T-helper 2 cell (primary cell): ENCODE data around the gene LIF.
"Not testable (repeated sequence)": the region's sequence is repeated elsewhere in the genome, so short reads cannot be mapped to it uniquely, and the experiment has no call there.

Experiments used
- DNase-seq, 5 experiments: peaks; one replicate each; pipeline versions ENCODE4 v3.0.0 to v3.0.0-alpha.2; 2012 to 2022

The LIF gene

DNA sequence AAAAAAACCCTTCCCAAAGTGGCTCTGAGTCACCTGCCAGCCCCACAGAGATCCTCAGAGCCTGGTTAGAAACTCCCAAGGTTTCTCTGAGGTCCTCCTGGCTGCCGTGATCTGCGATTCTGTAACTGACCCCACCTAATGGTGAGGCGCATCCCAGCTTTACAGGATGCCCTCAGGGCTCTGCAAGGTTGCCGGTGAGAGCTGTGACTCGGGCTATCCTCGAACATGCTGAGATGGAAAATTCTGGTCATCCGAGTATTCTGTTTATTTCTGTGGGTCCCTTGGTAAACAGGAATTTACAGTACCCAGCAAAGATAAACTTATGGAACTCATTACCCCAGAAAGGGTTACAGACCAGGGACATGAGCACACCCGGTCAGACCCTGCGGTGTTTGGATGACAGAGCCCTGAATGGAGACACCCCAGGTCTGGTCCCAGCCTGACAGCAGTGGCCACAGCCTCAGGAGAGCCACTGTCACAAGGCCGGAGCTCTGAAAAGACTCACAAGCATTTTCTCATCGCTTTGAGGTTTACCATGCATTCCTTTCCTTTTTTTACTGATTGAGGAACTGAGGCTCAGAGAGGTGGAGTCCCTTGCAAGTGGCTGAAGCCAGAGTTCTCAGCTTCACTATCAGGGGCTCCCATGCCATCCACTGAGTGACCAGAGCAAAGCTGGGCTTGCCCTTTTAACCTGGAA is 22.2 kb downstream of the LIF start:
- DNase-seq = no peak

DNA sequence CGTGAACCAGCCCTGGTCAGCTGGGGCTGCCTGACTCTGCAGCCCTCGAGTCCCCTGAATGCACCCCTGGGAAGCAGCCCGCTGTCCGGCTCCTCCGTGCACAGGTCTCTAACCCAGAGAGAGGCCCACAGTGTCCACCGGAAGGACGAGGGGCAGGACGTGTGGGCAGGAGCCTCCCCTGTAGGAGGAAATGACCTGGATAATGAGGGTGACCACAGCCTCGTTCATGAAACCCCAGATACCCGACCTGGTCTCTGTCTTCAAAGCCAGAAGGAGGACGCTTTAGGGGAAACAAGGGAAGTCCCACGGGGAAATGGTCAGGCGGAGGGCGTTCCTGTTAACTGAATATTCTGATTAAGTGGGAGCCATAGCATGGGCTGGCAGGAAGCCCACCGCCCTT is 23.3 kb downstream of the LIF start:
- no peak for DNase-seq

DNA sequence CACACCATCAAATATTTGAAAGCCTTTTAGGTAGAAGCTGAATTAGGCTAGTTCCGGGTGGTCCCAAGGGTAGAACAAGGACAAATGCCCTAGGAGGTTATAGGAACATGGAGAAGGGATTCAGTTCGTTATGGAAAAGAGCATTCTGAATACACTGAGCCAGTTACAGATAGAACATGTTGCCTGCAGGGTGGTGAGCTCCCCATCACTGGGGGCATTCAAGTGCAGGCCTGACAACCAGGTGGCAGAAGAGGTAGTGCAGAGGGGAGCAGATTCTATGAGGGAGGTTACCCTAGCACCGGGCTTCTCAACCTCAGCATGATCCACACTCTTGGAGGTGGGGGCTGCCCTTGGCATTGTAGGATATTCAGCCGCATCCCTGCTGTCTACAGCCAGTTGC is 24.2 kb downstream of the LIF start:
- no peak for DNase-seq

DNA sequence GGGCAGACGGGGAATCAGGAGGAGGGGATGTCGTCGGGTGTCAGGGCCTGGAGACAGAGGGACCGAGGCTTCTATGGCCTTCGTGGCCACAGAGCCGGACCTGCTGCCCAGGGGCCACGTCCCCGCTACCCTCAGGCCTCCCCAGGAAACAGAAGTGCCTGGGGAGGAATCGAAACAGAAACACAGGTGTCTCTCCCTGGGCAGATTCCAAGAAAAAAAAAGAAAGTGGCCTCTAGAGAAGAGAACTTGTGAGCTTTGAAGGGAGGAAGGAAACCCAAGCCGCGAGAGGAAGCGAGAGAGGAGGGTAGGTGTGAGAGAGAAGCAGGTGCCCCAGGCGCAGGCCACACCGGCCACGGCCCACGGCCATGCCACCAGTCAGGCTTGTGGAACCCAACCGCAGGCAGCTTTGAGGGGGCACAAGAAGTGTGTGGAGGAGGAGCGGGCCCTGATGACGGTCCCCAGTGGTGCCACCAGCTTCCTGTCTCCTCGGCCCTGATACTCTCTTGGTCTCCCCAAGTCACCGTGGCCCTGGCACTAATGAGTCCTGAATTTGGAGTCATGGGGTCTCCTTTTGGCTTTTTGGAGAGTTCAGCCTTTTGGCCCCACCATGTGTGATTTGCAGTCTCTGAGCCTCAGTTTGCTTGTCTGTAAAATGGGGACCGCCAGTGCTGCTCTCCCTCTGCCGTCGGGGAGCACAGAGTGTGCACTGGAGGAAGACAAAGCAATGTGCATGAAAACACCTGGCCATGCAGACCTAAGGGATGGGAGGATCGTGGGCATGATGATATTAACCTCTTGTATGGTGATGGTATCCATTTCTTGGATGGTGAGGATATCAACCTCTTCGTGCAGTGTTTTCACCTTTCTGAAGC is 25.2 kb downstream of the LIF start:
- peak in 3 of 5 experiments; percentile 24 to 87 (median 75) for DNase-seq

DNA sequence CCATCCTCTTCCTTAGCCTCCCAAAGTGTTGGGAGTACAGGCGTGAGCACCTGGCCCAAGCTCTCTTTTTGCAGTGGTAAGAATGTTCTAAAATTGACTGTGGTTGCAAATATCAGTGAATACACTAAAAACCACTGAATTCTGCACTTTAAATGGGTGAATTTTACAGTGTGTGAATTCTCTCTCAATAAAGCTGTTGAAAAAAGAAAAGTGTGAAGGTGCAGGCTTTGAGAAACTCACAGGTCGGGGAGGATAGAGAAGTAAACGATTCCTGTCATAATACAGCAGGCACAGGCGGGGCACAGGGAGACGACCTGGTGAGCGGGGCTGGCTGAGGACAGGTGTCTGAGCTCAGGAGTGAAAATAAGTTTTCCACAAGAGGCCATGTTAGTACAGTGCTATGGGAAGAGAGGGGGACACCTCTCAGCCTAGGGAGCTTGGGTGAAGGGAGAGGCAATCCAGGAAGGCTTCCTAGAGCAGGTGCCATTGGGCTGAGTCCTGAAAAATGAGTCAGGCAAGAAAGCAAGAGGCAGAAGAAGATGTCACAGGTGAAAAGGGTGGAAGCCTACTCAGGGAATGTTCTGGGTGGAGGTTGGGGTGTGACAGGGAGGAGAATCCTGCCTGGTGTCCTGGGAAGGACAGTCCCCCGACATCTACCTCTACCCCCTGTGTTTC is 26.1 kb downstream of the LIF start:
- no peak for DNase-seq

DNA sequence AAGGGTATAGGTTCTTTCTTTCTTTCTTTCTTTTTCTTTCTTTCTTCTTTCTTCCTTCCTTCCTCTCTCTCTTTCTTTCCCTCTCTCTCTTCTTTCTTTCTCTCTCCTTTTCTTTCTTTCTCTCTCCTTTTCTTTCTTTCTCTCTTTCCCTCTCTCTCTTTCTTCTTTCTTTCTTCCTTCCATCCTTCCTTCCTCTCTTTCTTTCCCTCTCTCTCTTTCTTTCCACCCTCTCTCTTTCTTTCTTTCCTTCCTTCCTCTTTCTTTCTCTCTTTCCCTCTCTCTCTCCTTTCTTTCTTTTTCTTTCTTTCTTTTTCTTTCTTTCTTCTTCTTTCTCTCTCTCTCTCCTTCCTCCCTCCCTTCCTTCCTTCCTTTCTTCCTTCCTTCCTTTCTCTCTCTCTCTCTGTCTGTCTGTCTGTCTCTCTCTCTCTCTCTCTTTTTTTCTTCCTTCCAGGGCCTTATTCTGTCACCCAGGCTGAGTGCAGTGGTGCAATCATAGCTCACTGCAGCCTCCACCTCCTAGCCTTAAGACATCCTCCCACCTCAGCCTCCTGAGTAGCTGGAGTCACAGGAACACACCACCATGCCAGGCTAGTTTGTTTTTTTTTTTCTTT is 26.8 kb downstream of the LIF start:
- DNase-seq = no peak

DNA sequence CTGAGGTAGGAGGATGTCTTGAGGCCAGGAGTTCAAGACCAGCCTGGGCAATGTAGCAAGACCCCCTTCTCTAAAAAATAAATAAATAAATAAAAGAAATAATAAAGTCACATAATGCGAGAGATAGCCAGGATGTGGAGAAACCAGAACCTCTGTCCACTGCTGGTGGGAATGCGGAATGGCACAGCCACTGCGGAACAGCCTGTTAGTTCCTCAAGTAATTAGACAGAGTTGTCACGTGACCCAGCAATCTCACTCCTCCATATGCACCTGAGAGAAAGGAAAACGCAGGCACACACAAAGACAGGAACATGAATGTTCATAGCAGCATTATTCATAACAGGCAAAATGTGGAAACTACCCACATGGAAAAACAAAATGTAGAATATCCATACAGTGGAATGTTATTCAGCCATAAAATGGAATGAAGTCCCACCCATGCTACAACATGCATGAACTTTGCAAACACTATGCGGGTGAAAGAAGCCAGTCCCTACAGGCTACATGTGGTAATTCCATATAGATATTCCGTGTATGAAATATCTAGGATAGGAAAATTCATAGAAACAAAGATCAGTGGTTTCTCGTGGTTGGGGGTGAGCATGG is 27.4 kb downstream of the LIF start:
- DNase-seq = no peak

DNA sequence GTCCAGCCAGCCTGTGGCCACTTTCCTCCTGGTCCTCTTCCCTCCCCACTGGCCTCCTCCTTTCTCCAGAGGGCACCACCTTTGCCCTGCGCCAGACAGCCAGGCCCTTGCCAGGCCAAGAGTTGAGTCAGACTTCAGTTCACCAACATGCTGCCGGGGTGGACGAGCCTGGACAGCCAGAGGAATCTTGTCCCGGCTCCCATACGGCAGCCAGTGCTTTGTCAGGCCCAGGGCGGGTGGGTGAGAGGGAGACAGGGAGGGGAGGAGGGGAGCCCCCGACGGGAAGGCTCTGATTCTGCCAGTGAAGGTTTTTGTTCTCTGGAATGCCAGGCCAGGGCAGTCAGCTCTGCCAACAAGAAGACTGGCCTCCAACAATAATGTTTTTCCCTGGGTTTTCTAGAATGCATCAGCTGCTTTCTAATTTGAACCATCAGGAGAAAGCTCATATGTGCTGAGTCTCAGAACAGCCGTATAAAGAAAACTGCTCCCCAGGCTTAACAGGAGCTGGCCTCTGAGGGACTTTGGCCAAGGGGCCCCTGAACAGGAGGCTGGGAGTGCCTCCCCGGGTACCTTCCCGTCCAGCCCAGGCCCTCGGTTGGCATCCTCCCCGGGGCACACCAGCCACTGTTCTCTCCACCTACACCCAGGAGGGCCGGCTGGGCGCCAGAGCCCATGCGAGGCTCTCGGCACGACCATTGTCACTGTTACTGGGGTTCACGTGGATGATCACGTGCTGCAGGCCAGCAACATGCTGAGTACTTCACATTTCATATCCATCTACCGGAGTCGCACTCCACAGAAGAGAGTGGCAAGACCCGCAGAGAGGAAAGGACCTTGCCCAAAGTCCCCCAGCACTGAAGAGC is 28.6 kb downstream of the LIF start:
- DNase-seq = no peak

DNA sequence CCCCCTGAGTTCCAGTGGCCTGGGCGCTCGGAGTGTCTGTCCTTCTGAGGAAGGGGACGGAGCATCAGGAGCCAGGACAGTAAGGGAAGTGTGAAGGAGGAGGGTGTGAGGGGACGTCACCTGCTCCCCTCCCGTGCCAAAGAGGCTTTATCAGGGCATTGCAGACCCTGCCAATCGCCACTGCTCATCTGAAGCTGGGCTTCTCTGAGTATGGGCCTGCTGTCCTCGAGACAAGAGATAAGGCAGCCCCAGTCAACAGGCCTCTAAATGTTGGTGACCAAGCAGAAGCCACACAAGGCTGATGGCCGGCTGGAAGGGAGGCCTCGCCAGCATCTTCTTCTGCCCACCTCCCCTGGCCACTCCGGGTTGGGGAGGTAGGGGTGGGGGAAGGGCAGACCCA is 29.8 kb downstream of the LIF start:
- no peak for DNase-seq

DNA sequence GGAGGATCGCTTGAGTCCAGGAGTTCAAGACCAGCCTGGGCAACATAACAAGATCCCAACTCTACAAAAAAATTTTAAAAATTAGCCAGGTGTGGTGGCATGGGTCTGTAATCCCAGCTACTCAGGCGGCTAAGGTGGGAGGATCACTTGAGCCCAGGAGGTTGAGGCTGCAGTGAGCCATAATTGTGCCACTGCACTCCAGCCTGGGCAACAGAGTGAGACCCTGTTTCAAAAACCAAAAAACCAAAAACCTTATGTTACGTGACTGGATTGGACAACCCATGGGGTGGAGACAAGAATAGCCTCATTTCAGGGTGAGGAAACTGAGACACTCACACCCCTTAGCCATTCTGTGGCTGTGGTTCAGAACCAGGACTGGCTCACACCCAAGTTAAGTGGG is 30.3 kb downstream of the LIF start:
- not testable (repeated sequence) for DNase-seq

DNA sequence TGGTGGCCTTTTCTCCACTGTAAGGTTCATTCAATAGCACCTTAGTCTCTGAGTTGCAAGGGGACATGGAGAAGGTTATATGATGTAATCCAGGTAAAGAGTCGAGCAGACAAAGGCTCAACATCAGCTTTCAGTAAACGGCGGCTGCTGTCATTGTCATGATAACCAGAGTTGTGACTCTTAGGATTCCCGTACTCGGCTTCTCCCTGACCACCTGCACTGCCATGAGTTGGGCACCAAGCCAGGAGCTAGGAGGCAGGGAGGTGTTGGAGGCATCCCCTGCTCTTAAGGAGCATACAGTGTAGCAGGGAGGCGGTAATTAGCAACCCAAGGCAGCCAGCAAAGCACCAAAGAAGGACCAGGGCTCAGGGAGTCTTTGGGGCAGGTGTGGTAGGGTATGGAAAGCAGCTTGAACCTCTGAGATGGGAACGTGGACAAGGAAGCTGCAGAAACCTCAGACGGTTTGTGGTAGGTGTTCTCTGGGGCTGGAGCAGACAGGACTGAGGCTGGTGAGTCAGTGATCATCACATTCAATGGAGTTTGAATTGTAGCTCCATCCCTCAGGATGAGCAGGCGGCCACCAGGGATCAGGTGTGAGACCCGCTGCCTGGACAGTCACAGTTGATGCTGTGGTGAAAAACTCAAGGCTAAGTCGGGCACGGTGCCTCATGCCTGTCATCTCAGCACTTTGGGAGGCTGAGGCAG is 31.7 kb downstream of the LIF start:
- no peak for DNase-seq

DNA sequence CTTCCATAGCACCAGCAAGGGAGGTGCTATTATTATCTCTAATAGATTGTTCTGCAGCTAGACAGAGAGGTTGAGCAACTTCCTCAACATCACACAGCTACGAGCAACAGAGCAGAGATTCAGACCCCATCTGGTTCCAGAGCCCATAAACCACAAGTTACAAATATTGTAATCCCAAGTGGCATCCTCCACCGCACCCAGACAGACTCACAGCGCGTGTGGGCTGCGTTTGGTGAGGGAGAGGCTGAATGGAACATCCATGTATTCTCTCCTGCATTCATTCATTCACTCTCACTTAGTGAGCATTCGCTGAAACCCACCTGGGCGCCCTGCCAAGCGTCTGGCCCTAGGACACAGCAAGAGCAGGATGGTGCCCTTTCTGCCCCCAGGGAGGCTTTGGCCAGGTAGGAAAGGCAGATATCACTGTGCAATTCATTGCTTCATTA is 33.5 kb downstream of the LIF start:
- no peak for DNase-seq

DNA sequence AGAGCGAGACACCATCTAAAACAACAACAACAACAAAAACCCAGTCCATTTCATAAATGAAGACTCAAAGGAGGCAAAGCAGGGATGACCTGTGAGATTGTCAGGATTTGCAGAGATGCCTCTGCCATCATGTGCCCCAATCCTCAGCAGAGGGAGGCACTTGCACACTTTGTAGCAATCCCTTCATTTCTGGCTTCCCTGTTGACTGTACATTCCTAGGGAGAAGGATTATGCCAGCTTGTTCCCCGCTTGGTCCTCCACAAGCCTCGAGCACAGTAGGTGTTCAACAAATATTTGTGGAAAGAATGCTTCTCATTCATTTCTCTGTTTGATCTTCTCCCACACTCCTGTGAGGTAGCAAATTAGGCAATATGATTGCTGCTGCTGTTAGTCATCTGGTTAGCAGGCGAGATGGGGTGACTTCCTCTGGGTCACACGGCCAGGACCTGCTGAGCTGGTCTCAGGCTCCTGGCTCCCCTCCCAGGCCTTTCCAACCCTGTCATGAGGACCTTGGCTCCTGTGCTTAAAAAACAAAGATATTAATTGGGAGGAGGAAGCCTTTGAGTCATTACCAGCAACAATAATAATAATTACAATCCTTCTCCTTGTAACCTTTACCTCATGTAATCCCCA is 34.1 kb downstream of the LIF start:
- peak in 1 of 5 experiments; percentile 39 for DNase-seq

DNA sequence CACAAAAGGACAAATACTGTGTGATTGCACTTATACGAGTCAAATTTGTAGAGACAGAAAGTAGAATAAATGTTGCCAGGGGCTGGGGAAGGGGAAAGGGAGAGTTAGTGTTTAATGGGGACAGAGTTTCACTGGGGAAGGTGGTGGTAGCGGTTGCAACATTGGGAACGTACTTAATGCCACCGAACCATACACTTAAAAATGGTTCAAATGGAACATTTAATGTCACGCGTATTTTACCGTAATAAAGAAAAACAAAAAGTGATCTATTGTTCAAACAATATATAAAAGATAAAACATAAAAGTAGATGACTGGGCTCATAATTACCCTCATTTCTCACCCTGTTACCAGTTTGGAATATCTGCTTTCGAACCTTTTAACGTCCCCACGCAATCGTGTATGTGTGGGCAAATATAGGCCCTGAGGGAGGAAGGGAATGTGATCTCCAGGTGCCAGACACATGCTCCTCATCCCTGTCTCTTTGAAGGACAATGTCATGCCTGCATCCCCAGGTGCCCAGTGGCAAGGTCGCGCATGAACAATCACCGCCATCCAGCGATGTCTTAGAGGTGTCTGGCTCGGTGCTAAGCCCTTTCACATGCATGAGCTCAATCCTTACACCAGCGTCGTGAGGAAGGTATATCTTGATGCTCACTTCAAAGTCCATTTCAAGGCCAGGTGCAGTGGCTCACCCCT is 35.3 kb downstream of the LIF start:
- DNase-seq = no peak

DNA sequence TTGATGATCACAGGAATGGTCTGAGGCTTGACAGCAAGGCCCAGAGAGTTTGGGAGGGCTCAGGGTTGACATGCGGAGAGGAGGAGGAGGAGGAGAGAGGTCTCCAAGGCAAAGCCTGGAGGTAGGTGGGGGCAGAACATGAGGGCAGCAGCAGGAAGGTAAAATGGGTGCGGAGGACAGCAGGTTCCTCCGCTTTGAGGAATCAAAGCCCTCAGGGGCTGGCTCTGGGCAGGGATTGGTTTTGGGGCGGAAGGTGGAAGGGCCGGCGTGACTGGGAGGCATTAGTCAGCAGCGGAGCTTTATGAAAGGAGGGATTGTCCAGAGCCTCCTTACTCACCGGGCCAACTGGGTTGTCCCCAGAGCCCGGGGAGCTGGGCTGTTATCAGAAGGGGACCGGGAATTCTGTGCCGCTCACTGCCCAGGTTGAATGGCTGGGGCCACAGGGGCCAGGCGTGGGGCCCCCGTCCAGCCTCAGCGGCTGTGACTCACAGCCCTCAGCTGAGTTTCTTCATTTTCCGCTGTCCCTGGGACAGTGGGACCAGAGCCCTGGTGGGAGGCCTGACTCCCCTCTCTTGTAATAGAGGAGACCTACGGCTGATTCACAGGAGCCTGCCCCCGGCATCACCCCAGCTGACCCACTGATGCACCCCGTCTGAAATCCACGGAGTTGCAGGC is 36.2 kb downstream of the LIF start:
- no peak for DNase-seq

DNA sequence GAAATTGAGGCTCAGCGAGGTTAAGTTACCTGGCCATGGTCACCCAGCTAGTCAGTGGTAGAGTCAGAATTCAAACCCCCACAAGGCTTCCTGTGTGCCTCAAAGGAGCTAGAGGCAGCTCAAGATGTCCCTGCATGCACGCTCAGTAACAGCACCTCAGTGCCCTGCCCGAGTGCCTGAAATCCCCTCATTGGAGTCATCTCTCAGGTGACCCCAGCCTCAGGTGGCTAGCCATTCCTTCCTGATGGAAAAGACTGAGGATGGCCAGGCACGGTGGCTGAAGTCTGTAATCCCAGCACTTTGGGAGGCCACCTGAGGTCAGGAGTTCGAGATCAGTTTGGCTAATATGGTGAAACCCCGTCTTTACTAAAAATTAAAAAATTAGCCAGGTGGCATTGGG is 36.9 kb downstream of the LIF start:
- no peak for DNase-seq

DNA sequence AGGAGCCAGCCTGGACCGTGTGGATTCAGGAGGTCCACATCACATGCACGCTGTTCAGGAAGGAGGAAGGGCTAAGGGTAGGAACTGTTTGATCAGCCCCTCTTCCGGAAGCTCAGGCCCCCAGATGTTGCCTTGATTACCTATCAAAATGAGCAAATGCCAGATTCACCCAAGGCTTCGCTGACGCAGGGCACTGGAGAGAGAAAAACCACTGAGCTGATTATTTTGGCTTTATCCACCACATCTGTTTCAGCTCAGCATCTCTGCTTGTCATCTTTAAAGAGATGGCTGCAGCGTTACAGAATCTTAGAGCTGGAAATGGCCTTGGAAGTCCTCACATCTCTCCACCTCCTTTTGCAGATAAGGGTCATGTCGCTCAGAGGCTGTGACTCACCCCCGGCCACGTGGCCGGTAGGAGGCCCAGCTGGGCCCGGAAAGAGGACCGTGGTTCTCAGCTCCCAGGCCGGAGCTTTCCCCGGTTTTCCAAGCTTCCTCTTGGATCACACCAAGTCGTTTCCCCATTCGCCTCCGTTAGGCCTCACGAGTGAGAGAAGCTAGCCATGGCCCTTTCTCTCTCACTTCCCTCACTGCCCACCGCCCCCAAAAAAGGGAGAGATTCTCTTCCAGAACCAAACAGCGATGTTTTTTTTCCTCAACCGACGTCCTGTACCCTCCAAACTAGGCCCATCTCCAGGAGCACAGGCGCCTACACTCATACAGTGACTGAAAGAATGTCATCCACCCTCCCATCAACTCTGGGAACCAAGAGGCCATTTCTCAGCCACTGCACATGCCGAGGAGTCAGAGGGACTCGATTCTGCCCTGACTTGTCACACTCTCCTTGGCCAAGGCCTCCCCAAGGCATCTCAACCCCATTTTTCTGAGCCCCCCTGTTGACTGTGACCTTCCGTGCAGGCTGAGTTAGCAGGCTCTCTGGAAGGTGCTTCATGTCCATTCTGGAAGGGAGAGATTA is 37.6 kb downstream of the LIF start:
- peak in 1 of 5 experiments; percentile 45 for DNase-seq

DNA sequence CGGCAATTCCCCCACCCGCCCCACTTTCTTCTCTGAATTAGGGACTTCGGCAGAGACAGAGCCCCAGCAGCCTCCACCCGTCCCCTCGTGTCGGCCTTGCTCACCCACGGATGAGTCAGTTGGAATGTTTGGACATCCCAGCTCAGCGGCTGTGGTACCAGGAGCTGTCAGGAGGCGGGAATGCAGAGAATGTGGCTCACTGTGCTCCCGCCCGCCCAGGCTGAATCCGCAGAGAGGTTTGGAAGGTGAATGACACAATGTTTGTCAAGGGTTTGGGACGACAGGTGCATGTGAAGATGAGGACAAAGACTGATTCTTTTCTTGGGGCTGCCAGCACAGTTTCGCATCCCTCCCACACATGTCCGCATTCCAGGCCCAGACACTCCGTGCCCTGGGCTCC is 39.6 kb downstream of the LIF start:
- DNase-seq = no peak
